Kidney epithelial cell (primary cell): ENCODE results near the gene IFFO2. TPM values are rescaled to one million over a fixed set of nuclear protein-coding genes. Genes with fewer than 3 reads are reported as not detected.

Source experiments
- DNase-seq: peaks from one replicate; pipeline ENCODE4 v3.0.0-alpha.2; 2010; ENCODE audit warnings: low read depth
- H3K27me3 ChIP-seq: 2 replicates; pipeline ENCODE4 v1.6.0; 2011; ENCODE audit warnings: low read length; ENCODE audit not compliant: control insufficient read depth, insufficient read depth
- H3K36me3 ChIP-seq: 2 replicates; pipeline ENCODE4 v1.5.1; 2011; ENCODE audit warnings: low read length; ENCODE audit not compliant: control insufficient read depth, insufficient read depth
- H3K4me3 ChIP-seq: 2 replicates; pipeline ENCODE4 v1.5.1; 2011; ENCODE audit warnings: low read depth, mild to moderate bottlenecking, control low read depth, low read length
- total RNA-seq: library from RNA; depleted of rRNA; stranded (reverse); fragments of >200 nt; gene quantifications from 2 replicates; pipeline ENCODE4 v1.2.3, GENCODE V29; 2015
- TF ChIP-seq, protein P1 (sequence below): IDR thresholded peaks from 2 replicates; pipeline ENCODE4 v1.5.1; 2011; ENCODE audit warnings: mild to moderate bottlenecking, moderate library complexity, low read length, control low read depth, inconsistent platforms; ENCODE audit not compliant: insufficient read depth, poor library complexity, severe bottlenecking

Gene IFFO2
- total RNA-seq, 1 donor from 2014 or later = 25.3 TPM

DNA sequence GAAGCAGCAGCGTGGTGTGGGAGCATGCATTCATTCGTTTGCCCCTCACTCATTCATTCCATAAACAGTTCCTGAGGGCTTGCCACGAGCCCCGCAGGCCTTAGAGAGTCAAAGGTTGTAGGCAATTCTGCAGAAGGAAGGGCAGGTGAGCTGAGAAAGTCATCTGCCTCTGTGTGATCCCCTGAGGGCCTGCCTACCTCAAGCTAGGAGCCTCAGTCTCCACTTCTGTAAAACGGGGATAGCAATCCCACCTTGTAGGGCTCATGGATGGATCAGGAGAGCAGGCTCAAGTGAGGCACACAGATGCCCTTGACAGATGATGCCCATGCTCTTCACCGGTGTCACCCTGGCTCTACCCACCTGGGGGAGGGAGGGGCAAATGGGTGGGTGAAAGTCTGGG is 27.5 kb downstream of the IFFO2 start:
- H3K4me3 ChIP-seq = no peak overlapping the region
- DNase-seq = no peak
- H3K36me3 ChIP-seq = no peaks in the 10 kb centered on the region
- H3K27me3 ChIP-seq = no peaks in the 10 kb centered on the region
- TF ChIP-seq, protein P1, sequence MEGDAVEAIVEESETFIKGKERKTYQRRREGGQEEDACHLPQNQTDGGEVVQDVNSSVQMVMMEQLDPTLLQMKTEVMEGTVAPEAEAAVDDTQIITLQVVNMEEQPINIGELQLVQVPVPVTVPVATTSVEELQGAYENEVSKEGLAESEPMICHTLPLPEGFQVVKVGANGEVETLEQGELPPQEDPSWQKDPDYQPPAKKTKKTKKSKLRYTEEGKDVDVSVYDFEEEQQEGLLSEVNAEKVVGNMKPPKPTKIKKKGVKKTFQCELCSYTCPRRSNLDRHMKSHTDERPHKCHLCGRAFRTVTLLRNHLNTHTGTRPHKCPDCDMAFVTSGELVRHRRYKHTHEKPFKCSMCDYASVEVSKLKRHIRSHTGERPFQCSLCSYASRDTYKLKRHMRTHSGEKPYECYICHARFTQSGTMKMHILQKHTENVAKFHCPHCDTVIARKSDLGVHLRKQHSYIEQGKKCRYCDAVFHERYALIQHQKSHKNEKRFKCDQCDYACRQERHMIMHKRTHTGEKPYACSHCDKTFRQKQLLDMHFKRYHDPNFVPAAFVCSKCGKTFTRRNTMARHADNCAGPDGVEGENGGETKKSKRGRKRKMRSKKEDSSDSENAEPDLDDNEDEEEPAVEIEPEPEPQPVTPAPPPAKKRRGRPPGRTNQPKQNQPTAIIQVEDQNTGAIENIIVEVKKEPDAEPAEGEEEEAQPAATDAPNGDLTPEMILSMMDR = no peak

DNA sequence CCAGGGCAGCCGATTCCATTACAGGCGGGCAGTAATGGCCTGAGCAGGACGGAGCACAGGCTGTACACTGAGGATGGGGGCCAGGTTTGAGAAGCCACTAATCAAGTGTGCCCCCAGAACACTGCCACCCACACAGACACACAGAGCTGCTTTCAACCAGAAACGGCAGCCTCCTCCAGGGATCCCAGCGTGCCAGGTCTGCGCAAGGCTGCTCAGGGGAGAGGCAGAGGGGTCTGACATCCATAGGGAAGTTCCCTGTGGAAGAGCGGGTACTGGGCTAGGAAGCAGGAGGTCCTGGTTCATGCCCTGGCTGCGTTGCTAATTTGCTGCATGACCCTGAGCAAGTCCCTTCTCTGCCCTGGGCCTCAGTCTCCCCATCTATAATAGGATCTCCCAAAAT is 28.1 kb downstream of the IFFO2 start:
- H3K4me3 ChIP-seq = no peak overlapping the region
- no peaks in the 10 kb centered on the region for H3K36me3 ChIP-seq
- TF ChIP-seq, protein P1 = no peak
- no peaks in the 10 kb centered on the region for H3K27me3 ChIP-seq
- DNase-seq = no peak

DNA sequence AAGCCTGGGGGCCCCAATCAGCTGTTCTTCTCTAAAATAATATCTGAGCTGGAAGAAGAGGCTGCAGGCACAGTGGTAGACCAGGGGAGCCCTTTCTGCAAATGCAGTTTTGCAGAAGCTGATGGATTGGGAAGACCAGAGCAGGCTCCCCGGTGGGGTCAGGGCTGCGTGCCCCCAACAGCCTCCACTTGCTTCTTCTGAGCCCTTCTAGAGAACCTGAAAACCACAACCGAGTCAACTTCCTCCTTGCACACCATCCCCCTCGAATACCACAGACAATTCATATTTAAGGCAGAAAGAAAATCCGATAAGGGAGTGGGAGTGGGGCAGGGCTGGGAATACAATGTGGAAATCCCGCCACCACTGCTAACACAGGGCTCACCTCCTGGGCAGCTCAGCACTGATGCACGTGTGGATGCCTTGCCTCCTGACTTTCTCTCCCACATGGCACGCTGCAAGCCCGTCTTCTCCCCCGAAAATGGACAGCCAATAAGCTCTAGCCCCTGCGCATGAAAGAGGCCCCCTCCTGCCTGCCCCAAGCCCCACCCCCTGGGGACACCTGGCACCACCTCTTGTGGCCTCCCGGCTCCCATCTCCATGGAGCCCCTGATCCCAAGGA is 28.7 kb downstream of the IFFO2 start:
- TF ChIP-seq, protein P1 = no peak
- DNase-seq = no peak
- Histone ChIP-seq H3K36me3 (no peaks in the 10 kb centered on the region), H3K4me3 (no peak overlapping the region), H3K27me3 (no peaks in the 10 kb centered on the region)

DNA sequence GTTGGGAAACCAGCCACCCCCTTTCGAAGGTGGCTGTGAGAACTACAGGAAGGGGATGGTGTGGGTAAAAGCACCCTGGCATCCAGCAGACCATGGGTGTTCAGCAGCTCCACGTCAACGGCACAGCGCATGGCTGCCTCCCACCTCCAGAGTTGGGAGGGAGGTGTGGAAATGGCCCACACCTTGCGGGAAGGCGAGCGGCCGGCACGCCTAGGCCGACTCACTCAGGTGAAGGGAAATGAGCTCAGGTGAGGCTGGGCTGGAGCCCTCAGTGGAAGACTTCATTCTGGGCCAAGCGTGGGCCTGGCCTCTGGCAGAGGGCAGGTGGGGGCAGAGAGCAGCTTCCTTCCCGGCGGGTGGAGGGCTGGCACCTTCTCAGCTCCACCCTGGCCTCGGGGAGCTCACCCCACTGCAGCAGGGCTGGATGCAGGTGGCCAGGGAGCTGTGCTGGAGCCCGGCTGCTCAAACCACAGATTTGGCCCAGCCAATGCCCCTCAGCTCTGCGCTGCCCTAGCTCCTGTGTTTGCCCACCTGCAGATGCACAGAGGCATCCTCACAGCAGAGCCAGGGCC is 29.3 kb downstream of the IFFO2 start:
- TF ChIP-seq, protein P1 = no peak
- no peaks in the 10 kb centered on the region for H3K27me3 ChIP-seq
- no peaks in the 10 kb centered on the region for H3K36me3 ChIP-seq
- H3K4me3 ChIP-seq = no peak overlapping the region
- DNase-seq = no peak

DNA sequence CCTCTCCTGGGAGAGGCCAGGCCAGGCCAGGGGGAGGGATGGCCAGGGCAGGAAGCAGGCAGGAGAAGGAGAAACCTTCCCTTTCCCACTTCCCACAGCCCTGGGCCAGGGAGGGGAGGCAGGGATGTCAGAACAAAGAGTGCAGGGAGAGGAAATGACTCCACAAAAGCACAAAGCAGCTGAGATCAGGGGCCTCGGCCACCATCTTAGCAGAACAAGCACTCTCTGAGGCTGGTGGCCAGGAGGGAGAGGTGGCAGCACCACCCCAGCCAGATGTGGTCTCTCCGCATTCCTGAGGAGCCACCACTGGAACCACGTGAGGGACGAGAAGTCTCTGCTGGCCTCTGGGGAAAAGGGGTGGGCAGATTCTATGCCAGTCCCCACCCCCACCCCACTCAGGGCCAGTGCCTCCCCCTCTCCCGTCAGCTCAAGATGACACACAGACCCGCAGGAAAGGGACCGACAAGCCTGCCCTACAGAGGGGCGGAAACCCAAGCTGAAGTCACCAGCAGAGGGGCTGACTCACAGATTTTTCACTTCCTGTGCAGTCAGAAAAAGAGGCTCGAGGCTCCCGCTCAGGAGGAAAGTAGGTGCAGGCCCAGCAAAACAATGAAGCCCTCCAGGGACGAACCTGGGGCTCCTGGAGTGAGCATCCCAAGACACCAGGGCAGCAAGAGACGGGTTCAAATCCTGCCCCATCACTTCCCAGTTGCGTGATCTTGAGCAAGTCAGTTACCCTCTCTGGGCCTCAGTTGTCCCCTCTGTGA is 30.0 kb downstream of the IFFO2 start:
- Histone ChIP-seq H3K4me3 (no peak overlapping the region), H3K36me3 (no peaks in the 10 kb centered on the region), H3K27me3 (no peaks in the 10 kb centered on the region)
- DNase-seq = peak; percentile 94
- TF ChIP-seq, protein P1 = no peak
